ENCODE measurements around the gene WBP4.

Gene WBP4

DNA sequence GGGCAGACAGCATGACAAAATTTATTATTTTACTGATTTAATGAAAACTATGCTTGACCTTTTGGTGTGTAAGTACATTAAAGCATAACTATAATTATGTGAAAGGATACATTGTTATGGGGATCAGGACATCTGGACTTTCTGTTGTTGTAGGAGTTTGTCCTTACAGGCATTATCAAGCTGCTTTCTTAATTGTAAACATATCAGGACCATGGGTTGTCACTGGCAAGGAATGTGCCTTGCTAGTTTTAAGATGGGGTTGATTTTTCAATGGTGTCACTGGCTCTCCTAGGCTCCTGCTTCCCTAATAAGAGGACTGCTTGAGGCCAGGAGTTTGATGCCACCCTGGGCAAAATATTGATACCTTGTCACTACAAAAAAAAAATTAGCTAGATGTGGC lies 38.7 kb downstream of the WBP4 start:
- Histone ChIP-seq H3K79me2 (ENCODE audit: insufficient read depth, low read length) (no peaks in the 10 kb centered on the region), H3K36me3 (ENCODE audit: insufficient read depth, low read length) (no peaks in the 10 kb centered on the region), H3K4me2 (ENCODE audit: insufficient read depth, low read length) (no peak overlapping the region), H3K4me1 (ENCODE audit: insufficient read depth, low read length) (no peaks in the 10 kb centered on the region), H3K9me3 (ENCODE audit: insufficient read depth, low read length, severe bottlenecking) (no peaks in the 10 kb centered on the region), H4K20me1 (ENCODE audit: insufficient read depth, low read length) (no peaks in the 10 kb centered on the region), H2AFZ (ENCODE audit: low read depth, low read length) (no peak overlapping the region), H3K27me3 (ENCODE audit: insufficient read depth, low read length, poor library complexity) (no peaks in the 10 kb centered on the region), H3K4me3 (ENCODE audit: low read depth in 1 of 2, low read length in 2 of 2) (no peak overlapping the region), H3K9ac (ENCODE audit: low read depth, low read length) (no peak overlapping the region), H3K27ac (ENCODE audit: low read length) (no peak overlapping the region)
- DNase-seq (no peak), ATAC-seq (ENCODE audit: insufficient read depth, low read depth) (no peak)
- TF ChIP-seq, protein P1, sequence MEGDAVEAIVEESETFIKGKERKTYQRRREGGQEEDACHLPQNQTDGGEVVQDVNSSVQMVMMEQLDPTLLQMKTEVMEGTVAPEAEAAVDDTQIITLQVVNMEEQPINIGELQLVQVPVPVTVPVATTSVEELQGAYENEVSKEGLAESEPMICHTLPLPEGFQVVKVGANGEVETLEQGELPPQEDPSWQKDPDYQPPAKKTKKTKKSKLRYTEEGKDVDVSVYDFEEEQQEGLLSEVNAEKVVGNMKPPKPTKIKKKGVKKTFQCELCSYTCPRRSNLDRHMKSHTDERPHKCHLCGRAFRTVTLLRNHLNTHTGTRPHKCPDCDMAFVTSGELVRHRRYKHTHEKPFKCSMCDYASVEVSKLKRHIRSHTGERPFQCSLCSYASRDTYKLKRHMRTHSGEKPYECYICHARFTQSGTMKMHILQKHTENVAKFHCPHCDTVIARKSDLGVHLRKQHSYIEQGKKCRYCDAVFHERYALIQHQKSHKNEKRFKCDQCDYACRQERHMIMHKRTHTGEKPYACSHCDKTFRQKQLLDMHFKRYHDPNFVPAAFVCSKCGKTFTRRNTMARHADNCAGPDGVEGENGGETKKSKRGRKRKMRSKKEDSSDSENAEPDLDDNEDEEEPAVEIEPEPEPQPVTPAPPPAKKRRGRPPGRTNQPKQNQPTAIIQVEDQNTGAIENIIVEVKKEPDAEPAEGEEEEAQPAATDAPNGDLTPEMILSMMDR (IDR thresholded peaks at IDR 0.05; ENCODE audit: borderline replicate concordance, extremely low read depth, low read length, poor library complexity, severe bottlenecking), result no peak
- TF ChIP-seq EZH2 (IDR thresholded peaks at IDR 0.05; ENCODE audit: borderline replicate concordance, low read depth, low read length, severe bottlenecking), result no peak

DNA sequence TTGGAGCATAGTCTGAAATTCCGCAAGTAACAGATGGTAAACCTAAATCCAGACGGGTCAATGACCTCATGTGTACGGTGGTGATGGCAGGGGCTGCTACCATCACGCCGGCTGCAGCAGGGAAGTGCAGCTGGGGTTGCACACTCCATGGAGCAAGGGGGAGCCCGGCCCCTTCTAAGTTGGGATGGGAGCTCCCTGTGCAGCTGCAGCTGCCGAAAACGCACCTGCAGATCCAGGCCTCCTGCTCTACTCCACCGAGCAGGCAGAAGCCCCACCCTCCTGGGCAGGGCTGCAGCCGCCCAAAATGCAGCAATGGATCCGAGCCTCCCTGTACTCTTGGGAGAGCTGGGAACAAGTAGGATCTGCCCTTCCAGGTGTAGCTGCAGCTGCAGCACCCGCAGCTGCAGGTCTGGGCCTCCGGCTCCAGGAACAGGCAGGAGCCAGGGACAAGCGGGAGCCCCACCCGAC lies 45.8 kb downstream of the WBP4 start:
- H4K20me1 ChIP-seq (ENCODE audit: insufficient read depth, low read length), result no peaks in the 10 kb centered on the region
- no peaks in the 10 kb centered on the region for H3K79me2 ChIP-seq (ENCODE audit: insufficient read depth, low read length)
- no peak overlapping the region for H2AFZ ChIP-seq (ENCODE audit: low read depth, low read length)
- H3K27me3 ChIP-seq (ENCODE audit: insufficient read depth, low read length, poor library complexity), result no peaks in the 10 kb centered on the region
- H3K4me2 ChIP-seq (ENCODE audit: insufficient read depth, low read length), result no peak overlapping the region
- TF ChIP-seq, protein P1 (IDR thresholded peaks at IDR 0.05; ENCODE audit: borderline replicate concordance, extremely low read depth, low read length, poor library complexity, severe bottlenecking), result no peak
- TF ChIP-seq EZH2 (IDR thresholded peaks at IDR 0.05; ENCODE audit: borderline replicate concordance, low read depth, low read length, severe bottlenecking), result no peak
- no peak overlapping the region for H3K4me3 ChIP-seq (ENCODE audit: low read depth in 1 of 2, low read length in 2 of 2)
- no peak overlapping the region for H3K9ac ChIP-seq (ENCODE audit: low read depth, low read length)
- no peak for DNase-seq
- no peak overlapping the region for H3K27ac ChIP-seq (ENCODE audit: low read length)
- no peak for ATAC-seq (ENCODE audit: insufficient read depth, low read depth)
- H3K9me3 ChIP-seq (ENCODE audit: insufficient read depth, low read length, severe bottlenecking), result no peaks in the 10 kb centered on the region
- H3K36me3 ChIP-seq (ENCODE audit: insufficient read depth, low read length), result no peaks in the 10 kb centered on the region
- H3K4me1 ChIP-seq (ENCODE audit: insufficient read depth, low read length), result no peaks in the 10 kb centered on the region

DNA sequence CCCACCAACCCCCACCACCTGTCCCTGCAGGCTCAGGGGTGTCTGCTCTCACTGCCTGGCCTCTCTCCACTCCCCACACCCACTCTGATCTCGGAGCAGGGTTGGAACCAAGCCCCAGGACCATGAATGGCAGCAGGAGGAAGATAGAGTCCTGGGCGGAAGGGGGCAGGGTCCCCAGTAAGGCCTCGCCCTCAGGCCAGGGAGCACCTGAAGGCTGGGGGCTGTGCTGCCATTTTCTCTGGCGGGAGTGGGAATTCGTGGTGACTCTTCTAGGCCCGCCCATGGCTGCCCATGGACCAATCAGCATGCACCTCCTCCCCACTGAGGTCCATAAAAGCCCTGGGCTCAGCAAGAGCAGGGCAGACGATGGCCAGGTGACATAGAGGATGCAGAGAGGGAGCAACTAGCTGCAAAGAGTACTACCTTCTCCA lies 46.3 kb downstream of the WBP4 start:
- H4K20me1 ChIP-seq (ENCODE audit: insufficient read depth, low read length), result no peaks in the 10 kb centered on the region
- no peak overlapping the region for H3K4me2 ChIP-seq (ENCODE audit: insufficient read depth, low read length)
- H3K79me2 ChIP-seq (ENCODE audit: insufficient read depth, low read length), result no peaks in the 10 kb centered on the region
- no peaks in the 10 kb centered on the region for H3K36me3 ChIP-seq (ENCODE audit: insufficient read depth, low read length)
- DNase-seq (no peak), ATAC-seq (ENCODE audit: insufficient read depth, low read depth) (no peak)
- H3K9me3 ChIP-seq (ENCODE audit: insufficient read depth, low read length, severe bottlenecking), result no peaks in the 10 kb centered on the region
- H3K27ac ChIP-seq (ENCODE audit: low read length), result no peak overlapping the region
- no peaks in the 10 kb centered on the region for H3K27me3 ChIP-seq (ENCODE audit: insufficient read depth, low read length, poor library complexity)
- H3K9ac ChIP-seq (ENCODE audit: low read depth, low read length), result no peak overlapping the region
- TF ChIP-seq, protein P1 (IDR thresholded peaks at IDR 0.05; ENCODE audit: borderline replicate concordance, extremely low read depth, low read length, poor library complexity, severe bottlenecking), result no peak
- TF ChIP-seq EZH2 (IDR thresholded peaks at IDR 0.05; ENCODE audit: borderline replicate concordance, low read depth, low read length, severe bottlenecking), result no peak
- H2AFZ ChIP-seq (ENCODE audit: low read depth, low read length), result no peak overlapping the region; the same call in 1 of the 2 replicates
- no peaks in the 10 kb centered on the region for H3K4me1 ChIP-seq (ENCODE audit: insufficient read depth, low read length)
- H3K4me3 ChIP-seq (ENCODE audit: low read depth in 1 of 2, low read length in 2 of 2), result no peak overlapping the region

DNA sequence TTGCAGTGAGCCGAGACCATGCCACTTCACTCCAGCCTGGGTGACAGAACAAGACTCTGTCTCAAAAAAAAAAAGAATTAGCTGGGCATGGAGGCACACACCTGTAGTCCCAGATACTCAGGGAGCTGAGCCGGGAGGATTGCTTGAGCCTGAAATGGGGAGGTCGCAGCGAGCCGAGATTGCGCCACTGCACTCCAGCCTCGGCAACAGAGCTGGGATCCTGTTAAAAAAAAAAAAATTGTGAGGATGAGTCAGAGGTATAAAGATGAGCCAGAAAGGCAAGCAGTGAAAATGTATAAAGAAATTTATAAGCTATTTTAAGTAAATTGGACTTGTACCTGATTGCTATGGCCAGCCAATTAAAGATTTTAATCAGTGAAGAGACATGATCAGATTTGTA lies 50.1 kb downstream of the WBP4 start:
- Histone ChIP-seq H3K4me1 (ENCODE audit: insufficient read depth, low read length) (no peaks in the 10 kb centered on the region), H3K9ac (ENCODE audit: low read depth, low read length) (no peak overlapping the region), H3K9me3 (ENCODE audit: insufficient read depth, low read length, severe bottlenecking) (no peaks in the 10 kb centered on the region), H3K4me2 (ENCODE audit: insufficient read depth, low read length) (no peak overlapping the region), H3K79me2 (ENCODE audit: insufficient read depth, low read length) (no peaks in the 10 kb centered on the region), H4K20me1 (ENCODE audit: insufficient read depth, low read length) (no peaks in the 10 kb centered on the region), H3K27me3 (ENCODE audit: insufficient read depth, low read length, poor library complexity) (no peaks in the 10 kb centered on the region), H3K36me3 (ENCODE audit: insufficient read depth, low read length) (no peaks in the 10 kb centered on the region), H2AFZ (ENCODE audit: low read depth, low read length) (no peak overlapping the region), H3K4me3 (ENCODE audit: low read depth in 1 of 2, low read length in 2 of 2) (no peak overlapping the region), H3K27ac (ENCODE audit: low read length) (no peak overlapping the region)
- DNase-seq (no peak), ATAC-seq (ENCODE audit: insufficient read depth, low read depth) (no peak)
- TF ChIP-seq EZH2 (IDR thresholded peaks at IDR 0.05; ENCODE audit: borderline replicate concordance, low read depth, low read length, severe bottlenecking), result no peak

Measured in DND-41 (cell line).